RWPE1 (cell line): ENCODE results near the gene FUNDC2.

Experiments
- CTCF ChIA-PET: fragments of 350-600 bp; sonication (Branson Sonifier 250); formaldehyde crosslinking; extraction: SDS; loops from one replicate; lab custom pipeline; 2021; lab: Yijun Ruan, JAX
- POLR2A ChIA-PET: fragments of 400-600 bp; formaldehyde crosslinking; extraction: SDS; loops from one replicate; lab custom pipeline; 2020; ENCODE audit warnings: antibody characterized with exemption; ENCODE audit not compliant: low non-redundant PET; lab: Yijun Ruan, JAX
- DNase-seq: peaks from one replicate; pipeline ENCODE4 v3.0.0; 2012; ENCODE audit warnings: low spot score
- H3K27ac ChIP-seq: fragments of 450-650 bp; 2 replicates; pipeline ENCODE4 v1.5.1; 2017
- CTCF ChIP-seq: fragments of 450-650 bp; conservative IDR thresholded peaks from 2 replicates; pipeline ENCODE4 v1.5.1; 2017; ENCODE audit warnings: low read depth, mild to moderate bottlenecking

FUNDC2 gene

GRCh38 chrX:155053656-155054055 lies 27.0 kb downstream of the FUNDC2 start:
- DNase-seq, result no peak
- ChIA-PET CTCF (interaction anchor here (0.7 kb wide), 1 partner anchor 158 kb away, joined by 4 read pairs; no protein-coding TSS in a partner anchor), POLR2A (no interaction called here)
- no peak for TF ChIP-seq CTCF
- H3K27ac ChIP-seq, result no peak overlapping the region

GRCh38 chrX:155054255-155054654 lies 27.6 kb downstream of the FUNDC2 start:
- no peak overlapping the region for H3K27ac ChIP-seq
- TF ChIP-seq CTCF, result no peak
- CTCF ChIA-PET, result no interaction called here
- DNase-seq, result no peak
- POLR2A ChIA-PET, result no interaction called here

GRCh38 chrX:155055494-155055893 lies 28.9 kb downstream of the FUNDC2 start:
- ChIA-PET POLR2A (no interaction called here), CTCF (no interaction called here)
- no peak overlapping the region for H3K27ac ChIP-seq
- DNase-seq, result no peak
- no peak for TF ChIP-seq CTCF

GRCh38 chrX:155056471-155056870 lies 29.8 kb downstream of the FUNDC2 start:
- ChIA-PET CTCF (interaction anchor here (0.6 to 1.0 kb wide), 5 partner anchors 10 to 139 kb away, joined by 3 to 6 read pairs (median 3); no protein-coding TSS in a partner anchor), POLR2A (no interaction called here)
- TF ChIP-seq CTCF, result no peak
- no peak for DNase-seq
- H3K27ac ChIP-seq, result no peak overlapping the region

- H3K27ac ChIP-seq, result no peak overlapping the region
- POLR2A ChIA-PET, result no interaction called here
- TF ChIP-seq CTCF, result peak; percentile 39
- DNase-seq, result peak; percentile 43
- CTCF ChIA-PET, result interaction anchor here (0.6 to 1.0 kb wide), 5 partner anchors 11 to 238 kb away, joined by 3 to 6 read pairs (median 3); no protein-coding TSS in a partner anchor
Measured at GRCh38 chrX:155056877-155057792, 30.5 kb downstream of the FUNDC2 start.

GRCh38 chrX:155061760-155062159 lies 35.1 kb downstream of the FUNDC2 start:
- CTCF ChIA-PET, result no interaction called here
- no peak for DNase-seq
- POLR2A ChIA-PET, result no interaction called here
- no peak for TF ChIP-seq CTCF
- H3K27ac ChIP-seq, result no peak overlapping the region
